Measurements from ENCODE around the gene GLRX5.

GLRX5 gene

GRCh38 chr14:95541932-95542930 is 7.4 kb downstream of the GLRX5 start:
- no peak for DNase-seq
- H4K20me1 ChIP-seq (ENCODE audit: insufficient read depth, low read length), result no peaks in the 10 kb centered on the region
- no peak overlapping the region for H3K27ac ChIP-seq (ENCODE audit: low read length)
- TF ChIP-seq EZH2phosphoT487 (IDR thresholded peaks at IDR 0.05; ENCODE audit: low read length) (no peak), EZH2 (optimal IDR thresholded peaks at IDR 0.05; ENCODE audit: low read depth, low read length) (no peak)
- TF ChIP-seq, protein P1, sequence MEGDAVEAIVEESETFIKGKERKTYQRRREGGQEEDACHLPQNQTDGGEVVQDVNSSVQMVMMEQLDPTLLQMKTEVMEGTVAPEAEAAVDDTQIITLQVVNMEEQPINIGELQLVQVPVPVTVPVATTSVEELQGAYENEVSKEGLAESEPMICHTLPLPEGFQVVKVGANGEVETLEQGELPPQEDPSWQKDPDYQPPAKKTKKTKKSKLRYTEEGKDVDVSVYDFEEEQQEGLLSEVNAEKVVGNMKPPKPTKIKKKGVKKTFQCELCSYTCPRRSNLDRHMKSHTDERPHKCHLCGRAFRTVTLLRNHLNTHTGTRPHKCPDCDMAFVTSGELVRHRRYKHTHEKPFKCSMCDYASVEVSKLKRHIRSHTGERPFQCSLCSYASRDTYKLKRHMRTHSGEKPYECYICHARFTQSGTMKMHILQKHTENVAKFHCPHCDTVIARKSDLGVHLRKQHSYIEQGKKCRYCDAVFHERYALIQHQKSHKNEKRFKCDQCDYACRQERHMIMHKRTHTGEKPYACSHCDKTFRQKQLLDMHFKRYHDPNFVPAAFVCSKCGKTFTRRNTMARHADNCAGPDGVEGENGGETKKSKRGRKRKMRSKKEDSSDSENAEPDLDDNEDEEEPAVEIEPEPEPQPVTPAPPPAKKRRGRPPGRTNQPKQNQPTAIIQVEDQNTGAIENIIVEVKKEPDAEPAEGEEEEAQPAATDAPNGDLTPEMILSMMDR (IDR thresholded peaks at IDR 0.05; ENCODE audit: low read length), result no peak
- H3K27me3 ChIP-seq (replicated peaks; ENCODE audit: insufficient read depth, low read length), result no peaks in the 10 kb centered on the region
- H3K4me3 ChIP-seq (ENCODE audit: low read length), result no peak overlapping the region
- H3K9ac ChIP-seq (ENCODE audit: low read length), result no peak overlapping the region
- H3K4me1 ChIP-seq (ENCODE audit: low read length), result no peaks in the 10 kb centered on the region
- no peaks in the 10 kb centered on the region for H3F3A ChIP-seq (ENCODE audit: insufficient read depth, low read length)
- peaks cover 56% of the 10 kb centered on the region for H3K79me2 ChIP-seq (ENCODE audit: low read length)
- no peak overlapping the region for H3K4me2 ChIP-seq (ENCODE audit: low read depth, low read length)
- H3K9me3 ChIP-seq (replicated peaks; ENCODE audit: insufficient read depth, low read length), result no peaks in the 10 kb centered on the region
- no peak overlapping the region for H2AFZ ChIP-seq (ENCODE audit: low read length)
- H3K36me3 ChIP-seq (replicated peaks; ENCODE audit: insufficient read depth, low read length), result no peaks in the 10 kb centered on the region
- H3K9me2 ChIP-seq (replicated peaks; ENCODE audit: insufficient read depth, low read length), result no peaks in the 10 kb centered on the region

DNA sequence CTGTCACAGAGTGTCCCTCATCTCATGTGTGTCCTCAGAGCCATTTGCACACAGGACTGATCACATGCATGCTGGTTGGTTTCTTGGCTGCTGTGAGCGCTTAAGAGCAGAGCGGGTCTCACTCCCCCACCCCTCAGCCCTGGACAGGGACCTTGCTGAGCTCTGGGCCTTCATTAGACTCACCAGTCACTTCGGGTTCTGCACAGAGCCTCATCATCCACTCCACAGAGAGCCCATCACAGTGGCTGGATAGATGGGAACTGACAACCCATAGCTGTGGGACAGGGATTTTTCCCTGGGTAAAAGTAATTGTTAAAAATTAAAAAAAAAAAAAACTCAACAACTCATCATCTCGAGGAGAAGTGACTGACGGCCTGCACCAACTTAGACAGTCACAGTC is 8.2 kb downstream of the GLRX5 start:
- Histone ChIP-seq H3K27ac (ENCODE audit: low read length) (no peak overlapping the region), H4K20me1 (ENCODE audit: insufficient read depth, low read length) (no peaks in the 10 kb centered on the region), H3K9me2 (replicated peaks; ENCODE audit: insufficient read depth, low read length) (no peaks in the 10 kb centered on the region), H3K4me2 (ENCODE audit: low read depth, low read length) (no peak overlapping the region), H3K9ac (ENCODE audit: low read length) (no peak overlapping the region), H3K4me1 (ENCODE audit: low read length) (no peaks in the 10 kb centered on the region), H3K36me3 (replicated peaks; ENCODE audit: insufficient read depth, low read length) (no peaks in the 10 kb centered on the region), H3K27me3 (replicated peaks; ENCODE audit: insufficient read depth, low read length) (no peaks in the 10 kb centered on the region), H3K79me2 (ENCODE audit: low read length) (peaks cover 48% of the 10 kb centered on the region), H3F3A (ENCODE audit: insufficient read depth, low read length) (no peaks in the 10 kb centered on the region), H2AFZ (ENCODE audit: low read length) (no peak overlapping the region), H3K9me3 (replicated peaks; ENCODE audit: insufficient read depth, low read length) (no peaks in the 10 kb centered on the region), H3K4me3 (ENCODE audit: low read length) (no peak overlapping the region)
- no peak for DNase-seq
- TF ChIP-seq, protein P1 (IDR thresholded peaks at IDR 0.05; ENCODE audit: low read length), result no peak
- TF ChIP-seq EZH2 (optimal IDR thresholded peaks at IDR 0.05; ENCODE audit: low read depth, low read length) (no peak), EZH2phosphoT487 (IDR thresholded peaks at IDR 0.05; ENCODE audit: low read length) (no peak)

GRCh38 chr14:95544588-95544987 is 9.7 kb downstream of the GLRX5 start:
- Histone ChIP-seq H3K9me3 (replicated peaks; ENCODE audit: insufficient read depth, low read length) (no peaks in the 10 kb centered on the region), H2AFZ (ENCODE audit: low read length) (no peak overlapping the region), H3K4me2 (ENCODE audit: low read depth, low read length) (no peak overlapping the region), H3K36me3 (replicated peaks; ENCODE audit: insufficient read depth, low read length) (no peaks in the 10 kb centered on the region), H3F3A (ENCODE audit: insufficient read depth, low read length) (no peaks in the 10 kb centered on the region), H3K9ac (ENCODE audit: low read length) (no peak overlapping the region), H3K4me1 (ENCODE audit: low read length) (no peaks in the 10 kb centered on the region), H3K4me3 (ENCODE audit: low read length) (no peak overlapping the region), H4K20me1 (ENCODE audit: insufficient read depth, low read length) (no peaks in the 10 kb centered on the region), H3K9me2 (replicated peaks; ENCODE audit: insufficient read depth, low read length) (no peaks in the 10 kb centered on the region), H3K27me3 (replicated peaks; ENCODE audit: insufficient read depth, low read length) (no peaks in the 10 kb centered on the region), H3K79me2 (ENCODE audit: low read length) (peaks cover 32% of the 10 kb centered on the region), H3K27ac (ENCODE audit: low read length) (no peak overlapping the region)
- DNase-seq, result no peak
- TF ChIP-seq EZH2 (optimal IDR thresholded peaks at IDR 0.05; ENCODE audit: low read depth, low read length), result no peak
- TF ChIP-seq, protein P1 (IDR thresholded peaks at IDR 0.05; ENCODE audit: low read length), result no peak
- TF ChIP-seq EZH2phosphoT487 (IDR thresholded peaks at IDR 0.05; ENCODE audit: low read length), result no peak

Measured in MM.1S (cell line).